Lower lobe of right lung (tissue), 2 donors: Measurements from ENCODE around the gene AKR1E2. TPM values are rescaled to one million over a fixed set of nuclear protein-coding genes. Genes with fewer than 3 reads are reported as not detected.

Experiments
- ATAC-seq, 2 donors: fragments of 200-7000 bp; cut with Tn5 transposase; one replicate each; pipeline ENCODE4 v1.9.1; 2020 to 2022; ENCODE audit warnings: mild to moderate bottlenecking in 2 of 2, moderate library complexity in 2 of 2
- DNase-seq: peaks from one replicate; pipeline ENCODE4 v3.0.0-alpha.2; 2020
- H3K27ac ChIP-seq: fragments of 200-600 bp; one replicate; pipeline ENCODE4 v1.8.0; 2022
- H3K27me3 ChIP-seq: fragments of 200-600 bp; one replicate; pipeline ENCODE4 v1.8.0; 2022; ENCODE audit warnings: low read depth
- H3K36me3 ChIP-seq: fragments of 200-600 bp; one replicate; pipeline ENCODE4 v1.8.0; 2022; ENCODE audit warnings: mild to moderate bottlenecking
- H3K4me1 ChIP-seq: fragments of 200-600 bp; one replicate; pipeline ENCODE4 v1.8.0; 2022
- H3K4me3 ChIP-seq: fragments of 200-600 bp; one replicate; pipeline ENCODE4 v1.8.0; 2022; ENCODE audit warnings: mild to moderate bottlenecking
- H3K9me3 ChIP-seq: fragments of 200-600 bp; one replicate; pipeline ENCODE4 v1.8.0; 2022
- CTCF ChIP-seq: fragments of 200-600 bp; IDR thresholded peaks from one replicate; pipeline ENCODE4 v1.8.0; 2022; ENCODE audit warnings: antibody characterized with exemption, mild to moderate bottlenecking
- intact Hi-C: fragments of 100-400 bp; cut with DNase I; formaldehyde crosslinking; loops from one replicate; pipeline ENCODE4 v1.11.0; 2022
- long read RNA-seq: library from polyadenylated mRNA; unstranded; transcript quantifications from one replicate; pipeline ENCODE4 v2.0.0, GENCODE V29; 2021
- total RNA-seq: library from RNA; stranded (reverse); fragmentation: NEBNext Ultra II Directional; extraction: Animal tissue kit (Norgen Biotek cat#: 25700); gene quantifications from one replicate; pipeline ENCODE4 v1.2.1, GENCODE V29; 2021
- donor health status: DM: no; HTN: yes; CAD: no; lungs with severe emphysema.

AKR1E2 gene
- total RNA-seq = 11.3 TPM
- long read RNA-seq, partial matches to known transcripts = 0 of 4 reads
- long read RNA-seq, other reads (novel, unspliced or antisense) = 4 of 4 reads

GRCh38 chr10:4825868-4826791 is at the start of gene AKR1E2:
Gene AKR1E2, plus strand, starts transcription at chr10:4826207. Its CDS starts 118 bp downstream, at chr10:4826325.
- intact Hi-C loops = no loop called here
- no peak for TF ChIP-seq CTCF

GRCh38 chr10:4776234-4776638 is 49.8 kb upstream of the AKR1E2 start:
- TF ChIP-seq CTCF = no peak
- ATAC-seq (no peak), DNase-seq (no peak)
- no peaks in the 10 kb centered on the region for H3K9me3 ChIP-seq
- peaks cover 5% of the 10 kb centered on the region for H3K4me1 ChIP-seq
- intact Hi-C loops = no loop called here
- no peak overlapping the region for H3K4me3 ChIP-seq
- no peaks in the 10 kb centered on the region for H3K27me3 ChIP-seq
- H3K27ac ChIP-seq = no peak overlapping the region
- H3K36me3 ChIP-seq = no peaks in the 10 kb centered on the region

More at GRCh38 chr10:4825868-4826791, at the start of gene AKR1E2:
- H3K27ac ChIP-seq = peak within 1 kb of the TSS; percentile 93
- no peaks in the 10 kb centered on the region for H3K27me3 ChIP-seq
- no peaks in the 10 kb centered on the region for H3K36me3 ChIP-seq
- DNase-seq (peak; percentile 95), ATAC-seq (peak; percentile 96 to 97)
- H3K9me3 ChIP-seq = no peaks in the 10 kb centered on the region
- peaks cover 8% of the 10 kb centered on the region for H3K4me1 ChIP-seq
- peak within 1 kb of the TSS; percentile 67 for H3K4me3 ChIP-seq

GRCh38 chr10:4778761-4779160 is 47.2 kb upstream of the AKR1E2 start:
- Histone ChIP-seq H3K36me3 (no peaks in the 10 kb centered on the region), H3K4me3 (no peak overlapping the region), H3K27ac (no peak overlapping the region), H3K27me3 (no peaks in the 10 kb centered on the region), H3K4me1 (no peaks in the 10 kb centered on the region), H3K9me3 (no peaks in the 10 kb centered on the region)
- no peak for ATAC-seq
- intact Hi-C loops = no loop called here
- TF ChIP-seq CTCF = no peak
- DNase-seq = no peak

DNA sequence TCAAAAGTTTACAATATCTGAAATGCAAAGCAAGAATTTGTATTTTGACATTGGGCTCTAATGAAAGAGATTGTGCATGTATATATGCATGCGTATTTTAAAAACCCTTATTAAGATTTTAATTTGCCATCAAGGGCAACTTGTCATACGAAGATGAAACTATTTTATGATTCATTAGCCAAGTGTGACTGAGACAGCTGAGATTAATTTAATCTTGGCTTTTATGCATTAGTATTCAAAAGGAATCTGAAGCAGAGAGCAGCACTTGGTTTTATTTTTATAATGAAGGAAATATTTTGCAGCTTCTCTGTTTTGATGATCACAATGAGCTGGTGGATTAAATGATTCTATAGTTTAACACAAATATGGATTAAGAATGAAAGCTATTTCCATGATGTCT is 45.9 kb upstream of the AKR1E2 start:
- ATAC-seq (no peak), DNase-seq (no peak)
- Histone ChIP-seq H3K4me1 (no peaks in the 10 kb centered on the region), H3K4me3 (no peak overlapping the region), H3K36me3 (no peaks in the 10 kb centered on the region), H3K27me3 (no peaks in the 10 kb centered on the region), H3K9me3 (no peaks in the 10 kb centered on the region), H3K27ac (no peak overlapping the region)
- TF ChIP-seq CTCF = no peak
- intact Hi-C loops = no loop called here

GRCh38 chr10:4780782-4781181 is 45.2 kb upstream of the AKR1E2 start:
- no peak for TF ChIP-seq CTCF
- DNase-seq (no peak), ATAC-seq (no peak)
- Histone ChIP-seq H3K9me3 (no peaks in the 10 kb centered on the region), H3K27ac (no peak overlapping the region), H3K4me3 (no peak overlapping the region), H3K4me1 (no peaks in the 10 kb centered on the region), H3K27me3 (no peaks in the 10 kb centered on the region), H3K36me3 (no peaks in the 10 kb centered on the region)
- intact Hi-C loops = no loop called here
